HEK293T (cell line): ENCODE measurements around the gene MRPL43.

Experiments
- ARNT ChIP-seq: fragments of 450-650 bp; IDR thresholded peaks from 2 replicates; pipeline ENCODE4 v1.6.1; 2017; ENCODE audit warnings: mild to moderate bottlenecking
- FOXA1 ChIP-seq: fragments of 450-650 bp; IDR thresholded peaks from 2 replicates; pipeline ENCODE4 v1.6.1; 2016; ENCODE audit warnings: mild to moderate bottlenecking
- PKNOX1 ChIP-seq: fragments of 450-650 bp; IDR thresholded peaks from 2 replicates; pipeline ENCODE4 v1.6.1; 2016
- SP1 ChIP-seq: fragments of 450-650 bp; IDR thresholded peaks from 2 replicates; pipeline ENCODE4 v1.6.1; 2017
- SUZ12 ChIP-seq: fragments of 450-650 bp; IDR thresholded peaks from 2 replicates; pipeline ENCODE4 v1.6.1; 2016; ENCODE audit warnings: mild to moderate bottlenecking
- TARDBP ChIP-seq: fragments of 450-650 bp; IDR thresholded peaks from 2 replicates; pipeline ENCODE4 v1.6.1; 2016
- ZNF384 ChIP-seq: fragments of 450-650 bp; IDR thresholded peaks from 2 replicates; pipeline ENCODE4 v1.6.1; 2016

DNA sequence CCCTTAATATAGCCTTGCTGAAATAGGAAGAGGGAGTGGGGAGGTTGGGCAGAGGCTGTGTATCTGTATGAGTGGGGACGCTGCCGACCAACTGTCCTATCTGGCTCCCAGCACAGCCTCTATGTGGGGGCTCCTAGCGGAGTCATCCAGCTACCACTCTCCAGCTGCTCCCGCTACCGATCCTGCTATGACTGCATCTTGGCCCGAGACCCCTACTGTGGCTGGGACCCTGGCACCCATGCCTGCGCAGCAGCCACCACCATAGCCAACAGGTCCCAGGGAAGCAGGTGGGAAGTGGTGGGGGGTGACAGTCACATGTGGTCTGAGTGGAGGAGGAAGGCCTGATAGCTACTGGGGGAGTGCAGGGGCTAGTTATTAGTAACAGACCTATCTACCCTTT, 6.6 kb downstream of the MRPL43 start:
- no peak for TF ChIP-seq ZNF384
- no peak for TF ChIP-seq PKNOX1
- no peak for TF ChIP-seq SP1
- no peak for TF ChIP-seq TARDBP
- no peak for TF ChIP-seq SUZ12
- no peak for TF ChIP-seq FOXA1
- no peak for TF ChIP-seq ARNT
